Neural cell (in vitro differentiated cells): ENCODE results near the gene DSCAM.

Experiments
- EZH2 ChIP-seq: fragments of 200-600, 300-800 bp; shearing (Covaris generic), sonication (generic); IDR thresholded peaks from 2 replicates; pipeline ENCODE4 v1.6.1; 2014; ENCODE audit warnings: antibody characterized with exemption, low read length, borderline replicate concordance, mild to moderate bottlenecking; ENCODE audit not compliant: insufficient read depth, poor library complexity, severe bottlenecking
- MXI1 ChIP-seq: fragments of 450-650 bp; conservative IDR thresholded peaks from 2 replicates; pipeline ENCODE4 v1.6.1; 2014; ENCODE audit warnings: antibody characterized with exemption, mild to moderate bottlenecking; ENCODE audit not compliant: poor library complexity, severe bottlenecking
- POLR2AphosphoS5 ChIP-seq: IDR thresholded peaks from 2 replicates; pipeline ENCODE4 v1.6.1; 2012
- RAD21 ChIP-seq: fragments of 450-650 bp; conservative IDR thresholded peaks from 2 replicates; pipeline ENCODE4 v1.6.1; 2014; ENCODE audit warnings: antibody characterized with exemption, mild to moderate bottlenecking, moderate library complexity
- TAF1 ChIP-seq: IDR thresholded peaks from 2 replicates; pipeline ENCODE4 v1.6.1; 2012; ENCODE audit warnings: low read depth
- TF ChIP-seq, protein P1 (sequence below): fragments of 450-650 bp; IDR thresholded peaks from 2 replicates; pipeline ENCODE4 v1.5.1; 2014; ENCODE audit warnings: antibody characterized with exemption, mild to moderate bottlenecking, moderate library complexity; ENCODE audit not compliant: poor library complexity, severe bottlenecking

DNA sequence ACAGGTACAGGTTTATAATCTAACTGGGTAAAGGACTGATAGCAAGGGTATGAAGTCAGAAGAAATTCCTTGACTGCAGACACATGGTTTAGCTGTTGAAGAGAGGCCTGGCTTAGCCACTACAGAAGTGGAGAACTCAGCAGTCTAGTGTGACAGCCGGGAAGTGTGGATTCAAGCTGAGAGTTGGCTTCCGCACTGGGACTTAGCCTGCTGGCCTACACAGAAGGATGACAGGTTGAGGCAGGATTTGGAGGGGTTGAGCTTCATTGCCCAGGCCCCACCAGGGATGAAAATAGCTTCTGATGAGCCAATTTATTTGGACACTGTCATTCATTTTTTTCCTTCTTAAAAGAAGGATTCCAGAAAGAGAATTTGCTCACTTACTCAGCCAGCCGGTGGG is 695.3 kb downstream of the DSCAM start:
- no peak for TF ChIP-seq MXI1
- TF ChIP-seq, protein P1, sequence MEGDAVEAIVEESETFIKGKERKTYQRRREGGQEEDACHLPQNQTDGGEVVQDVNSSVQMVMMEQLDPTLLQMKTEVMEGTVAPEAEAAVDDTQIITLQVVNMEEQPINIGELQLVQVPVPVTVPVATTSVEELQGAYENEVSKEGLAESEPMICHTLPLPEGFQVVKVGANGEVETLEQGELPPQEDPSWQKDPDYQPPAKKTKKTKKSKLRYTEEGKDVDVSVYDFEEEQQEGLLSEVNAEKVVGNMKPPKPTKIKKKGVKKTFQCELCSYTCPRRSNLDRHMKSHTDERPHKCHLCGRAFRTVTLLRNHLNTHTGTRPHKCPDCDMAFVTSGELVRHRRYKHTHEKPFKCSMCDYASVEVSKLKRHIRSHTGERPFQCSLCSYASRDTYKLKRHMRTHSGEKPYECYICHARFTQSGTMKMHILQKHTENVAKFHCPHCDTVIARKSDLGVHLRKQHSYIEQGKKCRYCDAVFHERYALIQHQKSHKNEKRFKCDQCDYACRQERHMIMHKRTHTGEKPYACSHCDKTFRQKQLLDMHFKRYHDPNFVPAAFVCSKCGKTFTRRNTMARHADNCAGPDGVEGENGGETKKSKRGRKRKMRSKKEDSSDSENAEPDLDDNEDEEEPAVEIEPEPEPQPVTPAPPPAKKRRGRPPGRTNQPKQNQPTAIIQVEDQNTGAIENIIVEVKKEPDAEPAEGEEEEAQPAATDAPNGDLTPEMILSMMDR: no peak
- no peak for TF ChIP-seq EZH2
- TF ChIP-seq TAF1: no peak
- no peak for TF ChIP-seq POLR2AphosphoS5
- no peak for TF ChIP-seq RAD21
